ENCODE results near the gene USHBP1. TPM values are rescaled to one million over a fixed set of nuclear protein-coding genes. Genes with fewer than 3 reads are reported as not detected.

The USHBP1 gene
- total and polyA plus RNA-seq, 2 of the 13 experiments (the other 11 are each of a cell fraction or from before 2014, with no cell fraction given): 0.15 to 1.5 TPM

DNA sequence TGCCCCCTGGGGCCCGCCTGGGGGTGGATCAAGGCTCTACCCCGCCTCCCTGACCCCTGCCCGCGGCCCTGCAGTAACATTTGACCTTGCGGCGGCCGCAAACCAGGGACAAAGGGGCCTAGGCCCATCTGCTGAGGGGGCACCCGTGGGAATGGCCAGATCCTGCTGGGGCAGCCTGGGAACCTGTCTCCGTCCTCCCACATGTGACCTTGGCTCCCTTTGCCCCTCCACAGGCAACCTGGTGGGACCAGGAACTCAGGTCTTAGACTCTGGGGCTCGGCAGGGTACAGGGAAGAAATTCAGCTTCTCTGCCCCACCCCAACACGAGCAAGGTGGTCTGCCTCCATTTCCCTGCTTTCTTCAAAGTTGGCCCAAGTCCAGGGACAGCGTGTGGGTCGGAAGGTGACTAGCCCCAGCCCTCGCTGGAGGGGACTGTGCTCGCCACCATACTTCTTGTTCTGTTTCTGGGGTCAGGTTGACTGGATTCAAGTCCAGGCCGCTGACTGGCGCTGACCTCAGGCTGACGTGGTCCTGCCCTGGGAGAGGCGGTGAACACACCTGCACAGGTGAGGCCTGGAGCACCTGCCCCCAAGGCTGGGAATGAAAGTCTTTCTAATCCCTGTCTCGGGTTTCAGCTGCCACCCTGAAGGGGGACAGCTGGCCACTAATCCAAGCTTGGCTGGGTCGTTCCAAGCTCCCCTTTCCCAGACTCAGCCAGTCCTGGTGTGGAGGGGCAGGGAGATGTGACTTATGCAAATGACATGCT lies 16.4 kb downstream of the USHBP1 start (continued):
- TF ChIP-seq, protein P1, sequence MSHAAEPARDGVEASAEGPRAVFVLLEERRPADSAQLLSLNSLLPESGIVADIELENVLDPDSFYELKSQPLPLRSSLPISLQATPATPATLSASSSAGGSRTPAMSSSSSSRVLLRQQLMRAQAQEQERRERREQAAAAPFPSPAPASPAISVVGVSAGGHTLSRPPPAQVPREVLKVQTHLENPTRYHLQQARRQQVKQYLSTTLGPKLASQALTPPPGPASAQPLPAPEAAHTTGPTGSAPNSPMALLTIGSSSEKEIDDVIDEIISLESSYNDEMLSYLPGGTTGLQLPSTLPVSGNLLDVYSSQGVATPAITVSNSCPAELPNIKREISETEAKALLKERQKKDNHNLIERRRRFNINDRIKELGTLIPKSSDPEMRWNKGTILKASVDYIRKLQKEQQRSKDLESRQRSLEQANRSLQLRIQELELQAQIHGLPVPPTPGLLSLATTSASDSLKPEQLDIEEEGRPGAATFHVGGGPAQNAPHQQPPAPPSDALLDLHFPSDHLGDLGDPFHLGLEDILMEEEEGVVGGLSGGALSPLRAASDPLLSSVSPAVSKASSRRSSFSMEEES (CRISPR knock-in tag; IDR thresholded peaks at IDR 0.05): peak; percentile 69; the same call in 1 of the 2 replicates
- TF ChIP-seq, protein P2, sequence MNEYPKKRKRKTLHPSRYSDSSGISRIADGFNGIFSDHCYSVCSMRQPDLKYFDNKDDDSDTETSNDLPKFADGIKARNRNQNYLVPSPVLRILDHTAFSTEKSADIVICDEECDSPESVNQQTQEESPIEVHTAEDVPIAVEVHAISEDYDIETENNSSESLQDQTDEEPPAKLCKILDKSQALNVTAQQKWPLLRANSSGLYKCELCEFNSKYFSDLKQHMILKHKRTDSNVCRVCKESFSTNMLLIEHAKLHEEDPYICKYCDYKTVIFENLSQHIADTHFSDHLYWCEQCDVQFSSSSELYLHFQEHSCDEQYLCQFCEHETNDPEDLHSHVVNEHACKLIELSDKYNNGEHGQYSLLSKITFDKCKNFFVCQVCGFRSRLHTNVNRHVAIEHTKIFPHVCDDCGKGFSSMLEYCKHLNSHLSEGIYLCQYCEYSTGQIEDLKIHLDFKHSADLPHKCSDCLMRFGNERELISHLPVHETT (CRISPR knock-in tag; conservative IDR thresholded peaks at IDR 0.05): no peak; the same call in 1 of the 2 replicates
- TF ChIP-seq TCF7L2 (IDR thresholded peaks at IDR 0.05; ENCODE audit: low read depth, low read length): peak; percentile 44; the same call in 1 of the 2 replicates
- TF ChIP-seq SRSF1 (optimal IDR thresholded peaks at IDR 0.05; ENCODE audit: low read depth, low read length): no peak
- no peak for TF ChIP-seq NONO (IDR thresholded peaks at IDR 0.05)
- TF ChIP-seq NONO (CRISPR knock-in tag; conservative IDR thresholded peaks at IDR 0.05): peak; percentile 86
- TF ChIP-seq, protein P3, sequence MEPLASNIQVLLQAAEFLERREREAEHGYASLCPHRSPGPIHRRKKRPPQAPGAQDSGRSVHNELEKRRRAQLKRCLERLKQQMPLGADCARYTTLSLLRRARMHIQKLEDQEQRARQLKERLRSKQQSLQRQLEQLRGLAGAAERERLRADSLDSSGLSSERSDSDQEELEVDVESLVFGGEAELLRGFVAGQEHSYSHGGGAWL (CRISPR knock-in tag; IDR thresholded peaks at IDR 0.05): no peak
- TF ChIP-seq PCBP2 (optimal IDR thresholded peaks at IDR 0.05; ENCODE audit: low read depth, low read length, poor library complexity, severe bottlenecking): no peak
- peak; percentile 47; the same call in 1 of the 2 replicates for TF ChIP-seq IRX3 (CRISPR knock-in tag; IDR thresholded peaks at IDR 0.05; ENCODE audit: borderline replicate concordance, low read depth)
- TF ChIP-seq, protein P4, sequence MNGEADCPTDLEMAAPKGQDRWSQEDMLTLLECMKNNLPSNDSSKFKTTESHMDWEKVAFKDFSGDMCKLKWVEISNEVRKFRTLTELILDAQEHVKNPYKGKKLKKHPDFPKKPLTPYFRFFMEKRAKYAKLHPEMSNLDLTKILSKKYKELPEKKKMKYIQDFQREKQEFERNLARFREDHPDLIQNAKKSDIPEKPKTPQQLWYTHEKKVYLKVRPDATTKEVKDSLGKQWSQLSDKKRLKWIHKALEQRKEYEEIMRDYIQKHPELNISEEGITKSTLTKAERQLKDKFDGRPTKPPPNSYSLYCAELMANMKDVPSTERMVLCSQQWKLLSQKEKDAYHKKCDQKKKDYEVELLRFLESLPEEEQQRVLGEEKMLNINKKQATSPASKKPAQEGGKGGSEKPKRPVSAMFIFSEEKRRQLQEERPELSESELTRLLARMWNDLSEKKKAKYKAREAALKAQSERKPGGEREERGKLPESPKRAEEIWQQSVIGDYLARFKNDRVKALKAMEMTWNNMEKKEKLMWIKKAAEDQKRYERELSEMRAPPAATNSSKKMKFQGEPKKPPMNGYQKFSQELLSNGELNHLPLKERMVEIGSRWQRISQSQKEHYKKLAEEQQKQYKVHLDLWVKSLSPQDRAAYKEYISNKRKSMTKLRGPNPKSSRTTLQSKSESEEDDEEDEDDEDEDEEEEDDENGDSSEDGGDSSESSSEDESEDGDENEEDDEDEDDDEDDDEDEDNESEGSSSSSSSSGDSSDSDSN (CRISPR knock-in tag; IDR thresholded peaks at IDR 0.05): peak; percentile 73
- TF ChIP-seq ETV6 (CRISPR knock-in tag; conservative IDR thresholded peaks at IDR 0.05): peak; percentile 71; the same call in 1 of the 2 replicates
- TF ChIP-seq, protein P5, sequence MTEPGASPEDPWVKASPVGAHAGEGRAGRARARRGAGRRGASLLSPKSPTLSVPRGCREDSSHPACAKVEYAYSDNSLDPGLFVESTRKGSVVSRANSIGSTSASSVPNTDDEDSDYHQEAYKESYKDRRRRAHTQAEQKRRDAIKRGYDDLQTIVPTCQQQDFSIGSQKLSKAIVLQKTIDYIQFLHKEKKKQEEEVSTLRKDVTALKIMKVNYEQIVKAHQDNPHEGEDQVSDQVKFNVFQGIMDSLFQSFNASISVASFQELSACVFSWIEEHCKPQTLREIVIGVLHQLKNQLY (CRISPR knock-in tag; IDR thresholded peaks at IDR 0.05): peak; percentile 78; the same call in 1 of the 2 replicates
- TF ChIP-seq, protein P6, sequence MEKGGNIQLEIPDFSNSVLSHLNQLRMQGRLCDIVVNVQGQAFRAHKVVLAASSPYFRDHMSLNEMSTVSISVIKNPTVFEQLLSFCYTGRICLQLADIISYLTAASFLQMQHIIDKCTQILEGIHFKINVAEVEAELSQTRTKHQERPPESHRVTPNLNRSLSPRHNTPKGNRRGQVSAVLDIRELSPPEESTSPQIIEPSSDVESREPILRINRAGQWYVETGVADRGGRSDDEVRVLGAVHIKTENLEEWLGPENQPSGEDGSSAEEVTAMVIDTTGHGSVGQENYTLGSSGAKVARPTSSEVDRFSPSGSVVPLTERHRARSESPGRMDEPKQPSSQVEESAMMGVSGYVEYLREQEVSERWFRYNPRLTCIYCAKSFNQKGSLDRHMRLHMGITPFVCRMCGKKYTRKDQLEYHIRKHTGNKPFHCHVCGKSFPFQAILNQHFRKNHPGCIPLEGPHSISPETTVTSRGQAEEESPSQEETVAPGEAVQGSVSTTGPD (CRISPR knock-in tag; IDR thresholded peaks at IDR 0.05): 0 out of 2 replicates have a peak, but pooled peaks have one; percentile 40
- no peak for TF ChIP-seq ZNF180 (CRISPR knock-in tag; IDR thresholded peaks at IDR 0.05; ENCODE audit: borderline replicate concordance, low read depth)
- no peak for TF ChIP-seq ZNF7 (CRISPR knock-in tag; IDR thresholded peaks at IDR 0.05)
- no peak for TF ChIP-seq ZBTB1 (CRISPR knock-in tag; IDR thresholded peaks at IDR 0.05; ENCODE audit: borderline replicate concordance)
- TF ChIP-seq PAWR (CRISPR knock-in tag; IDR thresholded peaks at IDR 0.05; ENCODE audit: borderline replicate concordance): no peak
- TF ChIP-seq ZNF562 (CRISPR knock-in tag; IDR thresholded peaks at IDR 0.05; ENCODE audit: borderline replicate concordance): no peak
- no peak for TF ChIP-seq ZNF850 (CRISPR knock-in tag; conservative IDR thresholded peaks at IDR 0.05)

Measured in HepG2 (cell line).